ENCODE measurements around the gene MPPED2. TPM values are rescaled to one million over a fixed set of nuclear protein-coding genes. Genes with fewer than 3 reads are reported as not detected.

Gene MPPED2
- total RNA-seq, 1 donor from 2014 or later, result 1.6 TPM

DNA sequence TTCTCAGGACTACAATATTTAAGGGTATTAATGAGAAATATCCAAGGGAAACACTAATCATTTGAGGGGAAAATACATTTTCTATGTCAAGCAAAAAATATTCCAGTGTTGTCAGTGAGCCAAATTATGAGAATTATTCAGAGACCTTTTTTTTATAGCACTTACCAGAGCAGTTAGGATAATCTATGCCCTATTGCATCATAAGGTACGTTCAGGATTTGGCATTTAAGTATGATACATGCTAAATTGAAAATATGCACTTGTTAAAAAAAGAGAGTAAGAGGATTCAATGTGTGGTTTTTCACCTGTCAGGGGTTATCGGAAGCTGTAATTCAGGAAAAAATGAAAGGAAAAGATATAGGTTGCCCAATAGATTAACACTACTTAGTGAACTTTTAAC lies 17.2 kb upstream of the MPPED2 start:
- TF ChIP-seq CTCF (IDR thresholded peaks at IDR 0.05; ENCODE audit: insufficient read depth, low read depth, low read length), result no peak
- no peak for TF ChIP-seq EZH2 (IDR thresholded peaks at IDR 0.05; ENCODE audit: insufficient read depth, low read length)
- no peaks in the 10 kb centered on the region for H4K20me1 ChIP-seq (ENCODE audit: insufficient read depth, low read length)
- no peaks in the 10 kb centered on the region for H3K36me3 Mint-ChIP-seq (ENCODE audit: low read depth, unreplicated experiment)
- H3K36me3 ChIP-seq (ENCODE audit: insufficient read depth, low read length), result no peaks in the 10 kb centered on the region
- no peaks in the 10 kb centered on the region for H3K79me2 ChIP-seq (ENCODE audit: insufficient read depth, low read length)
- FAIRE-seq (no peak), DNase-seq (ENCODE audit: low read depth) (no peak)
- H3K27me3 Mint-ChIP-seq (ENCODE audit: low read depth, unreplicated experiment), result no peaks in the 10 kb centered on the region
- H3K4me3 Mint-ChIP-seq (ENCODE audit: unreplicated experiment), result no peak overlapping the region
- H3K9me3 ChIP-seq (ENCODE audit: insufficient read depth, low read depth, low read length), result no peaks in the 10 kb centered on the region
- H3K4me1 Mint-ChIP-seq (ENCODE audit: low read depth, unreplicated experiment), result no peaks in the 10 kb centered on the region
- no peak overlapping the region for H2AFZ ChIP-seq (ENCODE audit: low read depth, low read length)
- no peaks in the 10 kb centered on the region for H3K4me1 ChIP-seq (ENCODE audit: insufficient read depth, low read length)
- H3K9ac ChIP-seq (ENCODE audit: low read length), result no peak overlapping the region
- H3K4me2 ChIP-seq (ENCODE audit: low read length), result no peak overlapping the region
- H3K27ac ChIP-seq (ENCODE audit: low read depth, low read length), result no peak overlapping the region
- H3K9me3 Mint-ChIP-seq (ENCODE audit: unreplicated experiment), result no peaks in the 10 kb centered on the region
- no peak overlapping the region for H3K4me3 ChIP-seq (ENCODE audit: insufficient read depth, low read depth, low read length)
- H3K27ac Mint-ChIP-seq (ENCODE audit: unreplicated experiment), result no peak overlapping the region
- no peaks in the 10 kb centered on the region for H3K27me3 ChIP-seq (ENCODE audit: insufficient read depth, low read length)

- Mint-ChIP-seq H3K27ac (ENCODE audit: unreplicated experiment) (no peak overlapping the region), H3K36me3 (ENCODE audit: low read depth, unreplicated experiment) (no peaks in the 10 kb centered on the region), H3K27me3 (ENCODE audit: low read depth, unreplicated experiment) (no peaks in the 10 kb centered on the region), H3K4me3 (ENCODE audit: unreplicated experiment) (no peak overlapping the region), H3K4me1 (ENCODE audit: low read depth, unreplicated experiment) (peaks cover 9% of the 10 kb centered on the region), H3K9me3 (ENCODE audit: unreplicated experiment) (no peaks in the 10 kb centered on the region)
- Histone ChIP-seq H2AFZ (ENCODE audit: low read depth, low read length) (no peak overlapping the region), H3K27me3 (ENCODE audit: insufficient read depth, low read length) (no peaks in the 10 kb centered on the region), H4K20me1 (ENCODE audit: insufficient read depth, low read length) (no peaks in the 10 kb centered on the region), H3K4me2 (ENCODE audit: low read length) (no peak overlapping the region), H3K4me1 (ENCODE audit: insufficient read depth, low read length) (no peaks in the 10 kb centered on the region), H3K27ac (ENCODE audit: low read depth, low read length) (no peak overlapping the region), H3K36me3 (ENCODE audit: insufficient read depth, low read length) (no peaks in the 10 kb centered on the region), H3K4me3 (ENCODE audit: insufficient read depth, low read depth, low read length) (no peak overlapping the region), H3K79me2 (ENCODE audit: insufficient read depth, low read length) (no peaks in the 10 kb centered on the region), H3K9me3 (ENCODE audit: insufficient read depth, low read depth, low read length) (no peaks in the 10 kb centered on the region), H3K9ac (ENCODE audit: low read length) (no peak overlapping the region)
- DNase-seq (ENCODE audit: low read depth), result no peak
- no peak for FAIRE-seq
- no peak for TF ChIP-seq CTCF (IDR thresholded peaks at IDR 0.05; ENCODE audit: insufficient read depth, low read depth, low read length)
- no peak for TF ChIP-seq EZH2 (IDR thresholded peaks at IDR 0.05; ENCODE audit: insufficient read depth, low read length)
Observed at GRCh38 chr11:30596832-30597231, 10.7 kb upstream of the MPPED2 start.

GRCh38 chr11:30595934-30596333 lies 9.8 kb upstream of the MPPED2 start:
- Histone ChIP-seq H3K9ac (ENCODE audit: low read length) (no peak overlapping the region), H3K27me3 (ENCODE audit: insufficient read depth, low read length) (no peaks in the 10 kb centered on the region), H3K9me3 (ENCODE audit: insufficient read depth, low read depth, low read length) (no peaks in the 10 kb centered on the region), H3K79me2 (ENCODE audit: insufficient read depth, low read length) (no peaks in the 10 kb centered on the region), H3K27ac (ENCODE audit: low read depth, low read length) (no peak overlapping the region), H3K36me3 (ENCODE audit: insufficient read depth, low read length) (no peaks in the 10 kb centered on the region), H2AFZ (ENCODE audit: low read depth, low read length) (no peak overlapping the region), H3K4me1 (ENCODE audit: insufficient read depth, low read length) (no peaks in the 10 kb centered on the region), H4K20me1 (ENCODE audit: insufficient read depth, low read length) (no peaks in the 10 kb centered on the region), H3K4me2 (ENCODE audit: low read length) (no peak overlapping the region), H3K4me3 (ENCODE audit: insufficient read depth, low read depth, low read length) (no peak overlapping the region)
- TF ChIP-seq CTCF (IDR thresholded peaks at IDR 0.05; ENCODE audit: insufficient read depth, low read depth, low read length) (no peak), EZH2 (IDR thresholded peaks at IDR 0.05; ENCODE audit: insufficient read depth, low read length) (no peak)
- no peaks in the 10 kb centered on the region for H3K9me3 Mint-ChIP-seq (ENCODE audit: unreplicated experiment)
- DNase-seq (ENCODE audit: low read depth) (no peak), FAIRE-seq (no peak)
- H3K4me1 Mint-ChIP-seq (ENCODE audit: low read depth, unreplicated experiment), result peaks cover 9% of the 10 kb centered on the region
- no peaks in the 10 kb centered on the region for H3K27me3 Mint-ChIP-seq (ENCODE audit: low read depth, unreplicated experiment)
- no peak overlapping the region for H3K27ac Mint-ChIP-seq (ENCODE audit: unreplicated experiment)
- H3K4me3 Mint-ChIP-seq (ENCODE audit: unreplicated experiment), result no peak overlapping the region
- H3K36me3 Mint-ChIP-seq (ENCODE audit: low read depth, unreplicated experiment), result no peaks in the 10 kb centered on the region
